KMS-11 (cell line): Measurements from ENCODE around the gene CALM1.

ENCODE experiments used
- H2AFZ ChIP-seq: fragments of 200-600 bp; sonication (generic); 2 replicates; pipeline ENCODE4 v1.6.1; 2016; ENCODE audit warnings: antibody characterized with exemption, mixed run types, low read depth
- H3K27ac ChIP-seq: fragments of 200-600 bp; sonication (generic); 2 replicates; pipeline ENCODE4 v1.6.1; 2016; ENCODE audit warnings: mild to moderate bottlenecking, mixed run types
- H3K27me3 ChIP-seq: fragments of 200-600 bp; sonication (generic); 2 replicates; pipeline ENCODE4 v1.6.1; 2017; ENCODE audit warnings: mild to moderate bottlenecking, low read depth, mixed run types, moderate library complexity; ENCODE audit not compliant: insufficient read depth
- H3K36me3 ChIP-seq: fragments of 200-600 bp; sonication (generic); 2 replicates; pipeline ENCODE4 v1.6.1; 2017; ENCODE audit warnings: mild to moderate bottlenecking, mixed run types; ENCODE audit not compliant: insufficient read depth
- H3K4me1 ChIP-seq: fragments of 200-600 bp; sonication (generic); 2 replicates; pipeline ENCODE4 v1.6.1; 2016; ENCODE audit warnings: mild to moderate bottlenecking, low read depth, mixed run types; ENCODE audit not compliant: poor library complexity, severe bottlenecking
- H3K4me2 ChIP-seq: fragments of 200-600 bp; sonication (generic); 2 replicates; pipeline ENCODE4 v1.7.0; 2016; ENCODE audit warnings: mild to moderate bottlenecking, mixed run types
- H3K4me3 ChIP-seq: fragments of 200-600 bp; sonication (generic); IDR thresholded peaks from 2 replicates; pipeline ENCODE4 v1.6.1; 2017; ENCODE audit warnings: low read depth, low read length, mixed read lengths; ENCODE audit not compliant: insufficient read depth
- H3K79me2 ChIP-seq: fragments of 200-600 bp; sonication (generic); 2 replicates; pipeline ENCODE4 v1.6.1; 2016; ENCODE audit warnings: low read depth, mixed run types; ENCODE audit not compliant: insufficient read depth
- H3K9ac ChIP-seq: fragments of 200-600 bp; sonication (generic); 2 replicates; pipeline ENCODE4 v1.6.1; 2016; ENCODE audit warnings: mild to moderate bottlenecking, mixed run types
- H4K20me1 ChIP-seq: fragments of 200-600 bp; sonication (generic); 2 replicates; pipeline ENCODE4 v1.6.1; 2016; ENCODE audit warnings: mild to moderate bottlenecking, mixed run types; ENCODE audit not compliant: insufficient read depth
- TF ChIP-seq, protein P1 (sequence below): fragments of 200-600 bp; sonication (generic); conservative IDR thresholded peaks from 2 replicates; pipeline ENCODE4 v1.6.1; 2017; ENCODE audit warnings: low read depth, mild to moderate bottlenecking, antibody characterized with exemption, low read length, moderate library complexity, mixed read lengths

Gene CALM1

GRCh38 chr14:90403065-90403464 is 6.2 kb downstream of the CALM1 start:
- Histone ChIP-seq H3K4me2 (no peak overlapping the region), H3K4me1 (peaks cover 15% of the 10 kb centered on the region), H3K9ac (no peak overlapping the region), H3K36me3 (peaks cover 11% of the 10 kb centered on the region; the same call in 1 of the 2 replicates), H3K4me3 (no peak overlapping the region), H2AFZ (no peak overlapping the region), H4K20me1 (peaks cover 15% of the 10 kb centered on the region), H3K27ac (no peak overlapping the region), H3K79me2 (peaks cover 29% of the 10 kb centered on the region), H3K27me3 (no peaks in the 10 kb centered on the region)
- TF ChIP-seq, protein P1, sequence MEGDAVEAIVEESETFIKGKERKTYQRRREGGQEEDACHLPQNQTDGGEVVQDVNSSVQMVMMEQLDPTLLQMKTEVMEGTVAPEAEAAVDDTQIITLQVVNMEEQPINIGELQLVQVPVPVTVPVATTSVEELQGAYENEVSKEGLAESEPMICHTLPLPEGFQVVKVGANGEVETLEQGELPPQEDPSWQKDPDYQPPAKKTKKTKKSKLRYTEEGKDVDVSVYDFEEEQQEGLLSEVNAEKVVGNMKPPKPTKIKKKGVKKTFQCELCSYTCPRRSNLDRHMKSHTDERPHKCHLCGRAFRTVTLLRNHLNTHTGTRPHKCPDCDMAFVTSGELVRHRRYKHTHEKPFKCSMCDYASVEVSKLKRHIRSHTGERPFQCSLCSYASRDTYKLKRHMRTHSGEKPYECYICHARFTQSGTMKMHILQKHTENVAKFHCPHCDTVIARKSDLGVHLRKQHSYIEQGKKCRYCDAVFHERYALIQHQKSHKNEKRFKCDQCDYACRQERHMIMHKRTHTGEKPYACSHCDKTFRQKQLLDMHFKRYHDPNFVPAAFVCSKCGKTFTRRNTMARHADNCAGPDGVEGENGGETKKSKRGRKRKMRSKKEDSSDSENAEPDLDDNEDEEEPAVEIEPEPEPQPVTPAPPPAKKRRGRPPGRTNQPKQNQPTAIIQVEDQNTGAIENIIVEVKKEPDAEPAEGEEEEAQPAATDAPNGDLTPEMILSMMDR, result no peak

GRCh38 chr14:90405101-90405500 is 8.3 kb downstream of the CALM1 start:
- peaks cover 10% of the 10 kb centered on the region; the same call in 1 of the 2 replicates for H3K79me2 ChIP-seq

GRCh38 chr14:90405755-90406154 is 8.9 kb downstream of the CALM1 start:
- Histone ChIP-seq H3K9ac (no peak overlapping the region), H3K4me2 (no peak overlapping the region), H3K79me2 (peaks cover 4% of the 10 kb centered on the region; the same call in 1 of the 2 replicates), H3K4me1 (no peaks in the 10 kb centered on the region), H3K36me3 (peaks cover 10% of the 10 kb centered on the region; the same call in 1 of the 2 replicates), H3K27me3 (no peaks in the 10 kb centered on the region), H2AFZ (no peak overlapping the region), H3K27ac (no peak overlapping the region), H4K20me1 (no peaks in the 10 kb centered on the region; the same call in 1 of the 2 replicates), H3K4me3 (no peak overlapping the region)
- TF ChIP-seq, protein P1, result no peak

More at GRCh38 chr14:90405101-90405500, 8.3 kb downstream of the CALM1 start:
- Histone ChIP-seq H3K4me2 (no peak overlapping the region), H3K36me3 (peaks cover 11% of the 10 kb centered on the region; the same call in 1 of the 2 replicates), H3K9ac (no peak overlapping the region), H3K27me3 (no peaks in the 10 kb centered on the region), H3K27ac (no peak overlapping the region), H3K4me3 (no peak overlapping the region), H2AFZ (no peak overlapping the region), H4K20me1 (peaks cover 1% of the 10 kb centered on the region; the same call in 1 of the 2 replicates), H3K4me1 (peaks cover 1% of the 10 kb centered on the region)
- TF ChIP-seq, protein P1, result no peak

DNA sequence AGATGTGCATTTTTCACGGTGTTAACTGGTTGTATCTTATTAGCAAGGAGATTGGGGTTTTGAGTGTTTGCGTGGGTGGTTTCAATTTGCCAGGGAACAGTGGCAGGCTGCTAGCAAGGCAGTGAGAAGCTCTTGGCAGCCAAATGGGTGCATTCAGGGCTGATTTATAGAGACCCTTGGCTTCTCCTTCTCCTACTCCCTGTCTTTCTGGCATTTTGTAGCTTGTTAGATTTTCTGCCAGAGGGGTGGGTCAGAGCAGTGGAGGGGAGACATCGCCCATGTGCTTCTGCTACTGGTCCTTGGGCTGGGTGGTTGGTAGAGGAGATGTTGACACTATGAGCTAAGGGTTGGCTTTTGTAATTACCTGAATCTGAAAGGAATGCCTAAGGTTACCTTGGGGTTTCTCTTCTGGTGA is 9.6 kb downstream of the CALM1 start:
- Histone ChIP-seq H3K4me3 (no peak overlapping the region), H3K9ac (no peak overlapping the region), H3K27ac (no peak overlapping the region), H4K20me1 (no peaks in the 10 kb centered on the region), H3K79me2 (no peaks in the 10 kb centered on the region), H3K36me3 (peaks cover 7% of the 10 kb centered on the region; the same call in 1 of the 2 replicates), H3K27me3 (no peaks in the 10 kb centered on the region), H3K4me2 (no peak overlapping the region), H3K4me1 (no peaks in the 10 kb centered on the region), H2AFZ (no peak overlapping the region)
- TF ChIP-seq, protein P1, result no peak
